ENCODE measurements around the gene FBLIM1.

FBLIM1 gene, protein sequence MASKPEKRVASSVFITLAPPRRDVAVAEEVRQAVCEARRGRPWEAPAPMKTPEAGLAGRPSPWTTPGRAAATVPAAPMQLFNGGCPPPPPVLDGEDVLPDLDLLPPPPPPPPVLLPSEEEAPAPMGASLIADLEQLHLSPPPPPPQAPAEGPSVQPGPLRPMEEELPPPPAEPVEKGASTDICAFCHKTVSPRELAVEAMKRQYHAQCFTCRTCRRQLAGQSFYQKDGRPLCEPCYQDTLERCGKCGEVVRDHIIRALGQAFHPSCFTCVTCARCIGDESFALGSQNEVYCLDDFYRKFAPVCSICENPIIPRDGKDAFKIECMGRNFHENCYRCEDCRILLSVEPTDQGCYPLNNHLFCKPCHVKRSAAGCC

DNA sequence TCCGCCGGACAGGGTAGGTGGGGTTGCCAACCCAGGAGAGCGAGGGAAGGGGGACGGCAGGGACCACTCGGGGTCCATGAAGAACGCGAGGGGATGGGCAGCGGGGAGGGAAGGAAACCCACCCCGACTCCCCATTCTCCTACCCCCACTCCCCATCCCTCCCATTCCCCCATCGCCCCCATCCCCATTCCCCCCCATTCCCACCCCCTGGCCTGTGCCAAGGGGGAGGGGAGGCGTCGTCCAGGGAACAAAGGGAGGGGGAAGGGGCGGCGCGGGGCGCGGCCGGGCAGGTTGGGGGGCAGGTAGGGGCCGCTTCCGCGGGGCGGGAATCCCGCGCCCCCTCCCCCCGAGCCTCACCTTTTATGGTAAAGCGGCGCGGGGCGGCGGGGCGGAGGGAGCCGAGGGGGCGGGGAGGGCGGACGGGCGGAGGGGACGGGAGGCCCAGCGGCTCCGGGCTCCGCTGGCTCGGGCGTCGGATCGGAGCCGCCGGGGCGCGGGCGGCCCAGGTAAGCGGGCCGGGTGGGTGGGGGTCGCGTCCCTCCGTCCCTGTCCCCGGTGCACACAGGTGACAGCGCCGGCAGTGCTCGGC is at the start of gene FBLIM1:
FBLIM1 (plus strand) TSS at position 453 of the 589 bp plus-strand sequence. CDS start 6,189 bp downstream, outside the sequence.
- DNase-seq, result peak; percentile 70

DNA sequence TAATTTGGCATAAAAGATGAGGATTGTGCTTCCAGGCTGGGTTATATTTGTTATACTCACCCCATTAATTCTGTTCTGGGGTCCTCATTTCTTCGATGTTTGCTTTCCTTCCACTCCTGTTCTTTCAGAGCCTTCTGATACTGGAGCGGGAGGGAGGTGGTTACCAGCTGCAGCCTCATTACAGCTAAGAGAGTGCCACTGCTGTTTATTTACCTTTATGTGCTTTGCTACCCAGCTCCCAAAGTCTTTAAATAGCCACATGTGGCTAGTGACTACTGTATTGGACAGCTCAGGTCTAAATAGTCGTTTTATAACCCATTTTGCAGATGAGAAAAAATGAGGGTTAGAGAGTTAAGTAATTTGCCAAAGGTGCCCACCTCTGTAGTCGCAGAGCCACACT is 49.4 kb upstream of the FBLIM1 start:
- DNase-seq, result no peak

DNA sequence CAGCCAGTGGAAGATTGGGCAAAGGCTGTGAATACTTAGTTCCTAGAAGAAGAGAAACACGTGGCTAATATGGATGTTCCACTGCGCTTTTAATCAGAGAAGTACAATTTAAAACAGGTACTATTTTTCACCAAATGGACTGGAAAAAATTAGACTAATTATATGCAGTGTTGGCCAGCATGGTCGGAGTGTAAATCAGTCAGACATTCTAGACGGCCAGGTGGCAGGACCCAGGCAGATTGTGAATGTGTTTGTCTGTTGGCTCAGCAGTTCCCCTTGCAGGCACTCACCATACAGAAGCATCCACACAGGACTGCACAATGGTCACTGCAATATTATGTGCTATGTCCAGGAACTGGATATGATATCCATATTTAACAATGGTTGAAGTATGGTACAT is 46.4 kb upstream of the FBLIM1 start:
- no peak for DNase-seq

DNA sequence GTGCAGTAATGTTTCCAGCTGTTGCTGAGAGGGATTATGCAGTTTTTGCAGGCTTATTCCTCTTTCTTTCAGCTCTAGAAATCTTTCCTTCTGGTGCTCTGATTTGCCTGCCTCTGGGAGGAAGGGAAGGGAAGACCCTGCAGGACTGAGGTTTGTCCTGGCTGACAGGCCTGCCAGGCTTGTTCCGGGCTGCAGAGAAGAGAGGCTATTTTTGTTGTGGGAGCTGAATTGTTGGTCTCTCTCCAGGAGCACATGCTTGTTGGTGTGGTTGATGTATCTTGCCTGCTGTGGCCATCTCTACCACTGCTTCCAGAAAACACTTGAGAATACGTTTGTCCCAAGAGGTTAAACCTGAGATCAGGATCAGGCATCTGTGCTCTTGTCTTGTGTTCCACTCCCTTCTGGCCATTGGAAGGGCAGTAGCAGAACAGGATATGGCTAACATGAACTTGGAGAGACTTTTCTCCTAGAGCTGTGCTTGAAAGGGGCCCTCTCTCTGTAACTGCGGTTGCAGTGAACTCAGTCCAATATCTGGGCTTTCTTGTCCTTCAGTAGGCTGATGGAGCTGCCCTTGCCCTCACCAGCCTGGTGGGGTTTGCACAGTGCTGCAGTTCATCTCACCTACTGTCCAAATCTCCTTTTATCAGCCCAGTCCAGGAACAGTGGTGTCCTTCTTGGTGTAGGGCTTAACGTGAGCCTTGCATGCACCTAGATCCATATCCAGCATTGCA is 44.0 kb upstream of the FBLIM1 start:
- DNase-seq, result no peak

DNA sequence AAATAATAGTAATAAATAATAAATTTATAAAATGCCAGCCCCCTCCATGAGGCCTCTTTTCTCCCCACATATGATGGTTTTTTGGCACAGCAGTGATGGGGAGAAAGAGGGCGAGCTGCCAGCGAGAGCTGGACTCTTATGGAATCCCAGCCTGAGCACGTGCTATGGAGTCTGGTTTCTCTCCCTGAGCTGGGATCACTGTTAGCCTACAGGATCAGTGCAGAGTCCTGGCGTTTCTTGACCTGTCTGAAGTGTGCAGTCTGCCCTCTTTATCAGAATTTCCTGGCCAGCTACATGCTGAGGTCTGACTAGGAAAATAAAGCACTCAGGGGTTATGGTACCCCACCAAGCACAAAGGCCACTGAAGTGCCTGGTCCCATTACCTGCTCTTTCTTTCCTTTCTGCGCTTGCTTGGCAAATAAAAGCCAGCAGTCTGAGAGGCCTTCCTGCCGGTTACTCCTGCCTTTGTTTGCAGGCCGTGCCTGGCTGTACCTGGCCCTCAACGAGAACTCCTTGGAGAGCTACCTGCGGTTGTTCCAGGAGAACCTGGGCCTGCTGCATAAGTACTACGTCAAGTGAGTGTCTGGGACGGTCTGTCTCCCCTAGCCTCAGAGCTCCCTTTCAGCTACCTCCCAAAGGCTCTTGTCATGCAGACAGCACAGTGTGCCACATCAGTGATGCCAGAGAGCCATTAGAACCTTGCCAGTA is 41.0 kb upstream of the FBLIM1 start:
- no peak for DNase-seq

DNA sequence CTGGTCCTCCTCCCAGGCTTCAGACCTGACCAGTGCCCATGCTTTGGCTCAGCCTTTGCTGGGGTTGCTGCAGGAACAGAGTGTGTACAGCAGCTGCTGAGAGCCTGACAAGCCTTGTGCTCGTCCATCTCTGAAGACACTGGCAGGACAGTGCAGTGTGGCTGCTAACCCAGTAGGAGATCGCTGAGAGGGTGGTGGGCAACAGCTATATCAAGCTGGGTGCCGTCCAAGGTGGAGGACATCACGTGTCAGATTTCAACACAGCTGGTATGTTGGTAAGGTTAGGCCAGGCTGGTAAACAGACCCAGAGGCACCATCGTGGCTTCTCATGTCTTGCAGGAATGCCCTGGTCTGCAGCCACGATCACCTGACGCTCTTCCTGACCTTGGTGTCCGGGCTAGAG is 40.4 kb upstream of the FBLIM1 start:
- no peak for DNase-seq

DNA sequence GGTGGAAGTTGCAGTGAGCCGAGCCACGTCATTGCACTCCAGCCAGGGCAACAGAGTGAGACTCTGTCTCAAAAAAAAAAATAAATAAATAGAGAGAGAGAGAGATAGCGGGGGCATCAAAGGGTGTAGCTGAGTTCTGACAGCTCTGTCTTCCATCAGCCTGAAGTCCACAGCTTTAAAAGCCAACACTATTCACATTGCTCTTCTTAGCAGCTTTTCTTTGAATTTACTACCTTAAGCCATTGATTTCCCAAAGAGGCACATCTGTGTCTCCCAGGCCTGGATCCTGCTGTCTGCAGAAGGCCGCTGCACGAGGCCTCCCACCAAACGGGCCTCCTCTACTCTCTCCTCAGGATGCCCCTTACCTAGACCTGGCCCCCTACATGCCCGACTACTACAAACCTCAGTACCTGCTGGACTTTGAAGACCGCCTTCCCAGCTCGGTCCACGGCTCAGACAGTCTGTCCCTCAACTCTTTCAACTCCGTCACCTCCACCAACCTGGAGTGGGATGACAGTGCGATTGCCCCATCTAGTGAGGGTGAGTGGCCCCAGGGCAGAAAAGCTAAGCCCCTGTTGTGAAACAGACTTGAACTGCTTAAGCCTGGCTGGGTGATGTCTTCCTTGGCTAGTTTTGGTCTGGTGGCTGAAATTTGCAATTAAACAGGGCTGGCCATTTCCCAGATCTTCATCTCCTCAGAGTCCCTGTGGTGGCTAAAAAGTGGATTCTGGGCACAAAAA is 39.0 kb upstream of the FBLIM1 start:
- no peak for DNase-seq

DNA sequence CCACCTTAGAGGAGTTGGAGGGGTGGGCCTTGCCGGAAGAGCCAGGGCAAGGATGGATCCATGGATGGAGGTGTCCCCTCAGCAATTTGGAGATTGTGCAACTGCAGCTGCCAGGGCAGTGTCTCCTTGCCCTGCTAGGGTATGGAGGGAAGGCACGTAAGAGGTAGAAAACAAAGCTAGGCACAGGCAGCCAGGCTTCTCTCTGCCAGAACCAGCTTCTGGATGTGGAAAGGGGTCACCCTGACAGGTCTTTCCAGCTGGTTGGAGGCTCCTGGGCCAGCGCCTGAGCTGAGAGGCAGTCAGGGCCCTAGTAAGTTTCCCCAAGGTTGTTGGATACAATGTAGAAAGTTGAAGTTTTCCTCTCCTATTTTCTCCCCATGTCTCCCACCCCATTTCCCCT is 37.7 kb upstream of the FBLIM1 start:
- DNase-seq, result no peak

DNA sequence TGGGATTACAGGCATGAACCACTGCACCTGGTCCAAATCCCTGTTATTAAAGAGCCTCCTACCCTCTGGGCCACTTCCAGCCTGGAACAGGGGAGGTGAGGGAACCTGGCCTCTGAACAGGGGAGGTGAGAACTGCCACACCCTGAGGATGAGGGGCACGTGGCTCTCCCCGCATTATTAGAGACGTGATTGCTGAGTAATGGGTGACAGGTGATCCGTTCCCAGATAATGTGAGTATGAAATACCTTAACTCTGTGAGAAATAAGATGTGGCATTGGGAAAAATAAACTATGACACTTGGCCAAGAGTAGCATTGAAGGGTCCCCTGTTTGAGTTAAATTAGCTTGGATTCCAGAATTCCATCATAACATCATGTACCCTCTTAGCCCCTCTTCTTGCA is 36.2 kb upstream of the FBLIM1 start:
- no peak for DNase-seq

DNA sequence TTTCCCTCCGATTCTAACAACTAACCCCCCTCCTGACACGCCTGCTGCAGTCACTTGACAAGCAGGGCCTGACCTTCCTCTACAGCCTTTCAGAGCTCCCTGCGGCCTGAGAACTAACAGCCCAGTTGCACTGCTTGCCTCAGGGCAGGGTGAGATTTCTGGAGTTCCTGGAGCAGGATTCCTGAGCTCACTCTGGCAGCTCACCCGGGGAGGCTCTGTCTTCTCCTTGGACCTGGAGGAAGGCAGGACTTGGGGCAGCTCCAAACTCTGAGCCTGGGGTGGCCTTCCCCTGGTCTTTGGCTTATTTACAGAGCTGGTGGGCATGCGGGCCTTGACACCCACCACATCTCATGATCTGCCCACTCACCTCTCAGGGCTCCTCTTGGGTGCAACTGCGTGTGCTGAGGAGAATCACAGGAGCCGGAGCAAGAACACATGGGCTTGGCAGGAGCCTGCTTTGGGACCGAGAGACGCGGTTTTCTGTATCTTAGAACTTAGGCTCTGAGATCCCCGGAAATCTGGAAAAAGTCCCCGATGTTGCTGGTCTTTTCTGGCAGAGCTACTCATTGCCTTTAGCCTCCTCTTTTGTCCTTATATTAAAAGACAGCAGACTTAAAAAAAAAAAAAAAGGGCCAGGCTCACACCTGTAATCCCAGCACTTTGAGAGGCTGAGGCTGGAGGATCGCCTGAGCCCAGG is 35.6 kb upstream of the FBLIM1 start:
- no peak for DNase-seq

DNA sequence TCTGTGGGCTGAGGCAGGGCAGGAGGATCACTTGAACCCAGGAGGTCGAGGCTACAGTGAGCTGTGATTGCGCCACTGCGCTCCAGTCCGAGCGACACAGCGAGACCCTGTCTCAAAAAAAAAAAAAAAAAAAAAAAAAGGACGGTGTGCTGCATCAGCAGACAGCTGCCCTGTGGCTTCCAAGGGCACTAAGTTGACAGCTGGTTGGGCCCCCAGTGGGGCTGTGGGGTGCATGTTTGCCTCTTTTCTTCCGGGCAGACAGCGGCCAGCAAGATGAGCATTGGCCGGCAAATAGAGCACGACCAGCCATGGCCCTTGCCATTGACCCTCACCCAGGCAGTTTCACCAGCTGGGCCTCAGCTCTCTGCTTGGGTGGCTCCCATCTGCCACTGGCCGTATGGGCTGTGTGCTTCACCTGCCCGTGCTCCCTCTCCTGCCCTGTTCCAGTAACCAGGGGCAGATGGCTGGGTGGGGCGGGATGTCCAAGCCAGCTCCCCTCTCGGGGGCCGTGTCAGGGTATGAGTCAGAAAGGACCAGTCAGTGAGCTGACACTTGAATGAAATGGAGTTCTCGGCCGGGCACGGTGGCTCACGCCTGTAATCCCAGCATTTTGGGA is 34.9 kb upstream of the FBLIM1 start:
- peak; percentile 14 for DNase-seq

DNA sequence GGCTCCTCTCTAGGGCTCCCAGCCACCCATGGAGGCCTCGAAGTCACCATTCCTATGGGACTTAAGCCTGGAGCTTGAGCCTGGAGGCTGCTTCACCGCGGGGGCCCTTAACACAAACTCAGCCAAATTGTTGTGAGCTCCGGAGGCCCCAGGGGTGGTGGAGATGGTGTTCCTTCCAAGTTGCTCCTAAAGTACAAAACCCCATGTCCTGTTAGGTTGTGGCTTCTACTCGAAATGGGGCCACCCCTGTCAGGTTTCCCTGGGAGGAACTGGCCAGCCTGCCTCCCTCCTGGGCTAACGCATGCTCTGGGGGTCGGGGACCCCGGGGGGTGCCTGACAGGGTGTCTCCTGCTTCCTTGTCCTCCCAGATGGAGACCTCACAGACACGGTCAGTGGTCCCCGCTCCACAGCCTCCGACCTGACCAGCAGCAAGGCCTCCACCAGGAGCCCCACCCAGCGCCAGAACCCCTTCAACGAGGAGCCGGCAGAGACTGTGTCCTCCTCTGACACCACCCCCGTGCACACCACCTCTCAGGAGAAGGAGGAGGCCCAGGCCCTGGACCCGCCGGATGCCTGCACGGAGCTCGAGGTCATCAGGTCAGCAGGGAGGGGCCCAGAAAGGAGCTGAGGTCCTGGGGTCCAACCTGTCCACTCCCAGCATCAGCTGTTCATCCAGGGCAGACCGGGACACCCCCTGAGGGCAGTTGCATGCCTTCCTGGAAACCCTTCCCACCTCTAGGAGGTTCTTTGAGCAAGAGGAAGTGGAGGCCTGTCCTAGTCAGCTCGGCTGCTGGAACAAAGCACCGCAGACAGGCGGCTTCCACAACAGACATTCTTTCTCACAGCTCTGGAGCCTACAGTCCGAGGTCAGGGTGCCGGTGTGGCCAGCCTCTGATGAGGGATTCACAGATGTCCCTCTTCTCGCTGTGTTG is 33.4 kb upstream of the FBLIM1 start:
- DNase-seq, result no peak

DNA sequence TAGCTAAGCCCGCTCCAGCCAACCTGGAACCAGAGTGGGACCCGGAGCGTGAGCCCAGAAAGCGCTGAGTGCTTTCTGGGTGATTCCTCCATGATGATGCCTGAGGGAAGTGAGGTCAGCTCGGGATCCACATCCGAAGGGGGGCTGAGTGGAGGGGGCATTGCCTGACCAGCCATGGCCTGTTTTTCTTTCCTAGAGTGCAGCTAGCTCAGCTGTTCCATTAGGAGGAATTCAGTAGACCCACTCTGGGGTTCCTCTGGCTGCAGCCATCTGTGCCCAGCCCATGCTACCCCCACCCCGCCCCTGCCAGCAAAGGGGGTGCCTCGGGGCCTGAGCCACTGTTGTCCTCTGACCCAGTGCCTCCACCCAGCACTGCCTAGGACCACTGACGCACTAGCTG is 32.1 kb upstream of the FBLIM1 start:
- no peak for DNase-seq

DNA sequence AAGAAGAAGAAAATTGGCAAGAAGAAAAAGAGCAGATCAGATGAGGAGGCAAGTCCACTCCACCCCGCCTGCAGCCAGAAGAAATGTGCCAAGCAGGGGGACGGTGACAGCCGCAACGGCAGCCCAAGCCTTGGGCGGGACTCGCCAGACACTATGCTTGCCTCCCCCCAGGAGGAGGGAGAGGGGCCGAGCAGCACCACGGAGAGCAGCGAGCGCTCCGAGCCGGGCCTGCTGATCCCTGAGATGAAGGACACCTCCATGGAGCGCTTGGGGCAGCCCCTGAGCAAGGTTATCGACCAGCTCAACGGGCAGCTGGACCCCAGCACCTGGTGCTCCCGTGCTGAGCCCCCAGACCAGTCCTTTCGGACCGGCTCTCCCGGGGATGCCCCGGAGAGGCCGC is 31.6 kb upstream of the FBLIM1 start:
- DNase-seq, result no peak

DNA sequence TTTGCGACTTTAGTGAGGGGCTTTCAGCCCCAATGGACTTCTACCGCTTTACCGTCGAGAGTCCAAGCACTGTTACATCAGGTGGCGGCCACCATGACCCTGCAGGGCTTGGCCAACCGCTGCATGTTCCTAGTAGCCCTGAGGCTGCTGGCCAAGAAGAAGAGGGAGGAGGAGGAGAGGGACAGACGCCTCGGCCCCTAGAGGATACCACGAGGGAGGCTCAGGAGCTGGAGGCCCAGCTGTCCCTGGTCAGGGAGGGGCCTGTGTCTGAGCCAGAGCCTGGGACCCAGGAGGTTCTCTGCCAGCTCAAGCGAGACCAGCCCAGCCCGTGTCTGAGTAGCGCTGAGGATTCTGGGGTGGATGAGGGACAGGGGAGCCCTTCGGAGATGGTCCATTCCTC is 31.2 kb upstream of the FBLIM1 start:
- no peak for DNase-seq

DNA sequence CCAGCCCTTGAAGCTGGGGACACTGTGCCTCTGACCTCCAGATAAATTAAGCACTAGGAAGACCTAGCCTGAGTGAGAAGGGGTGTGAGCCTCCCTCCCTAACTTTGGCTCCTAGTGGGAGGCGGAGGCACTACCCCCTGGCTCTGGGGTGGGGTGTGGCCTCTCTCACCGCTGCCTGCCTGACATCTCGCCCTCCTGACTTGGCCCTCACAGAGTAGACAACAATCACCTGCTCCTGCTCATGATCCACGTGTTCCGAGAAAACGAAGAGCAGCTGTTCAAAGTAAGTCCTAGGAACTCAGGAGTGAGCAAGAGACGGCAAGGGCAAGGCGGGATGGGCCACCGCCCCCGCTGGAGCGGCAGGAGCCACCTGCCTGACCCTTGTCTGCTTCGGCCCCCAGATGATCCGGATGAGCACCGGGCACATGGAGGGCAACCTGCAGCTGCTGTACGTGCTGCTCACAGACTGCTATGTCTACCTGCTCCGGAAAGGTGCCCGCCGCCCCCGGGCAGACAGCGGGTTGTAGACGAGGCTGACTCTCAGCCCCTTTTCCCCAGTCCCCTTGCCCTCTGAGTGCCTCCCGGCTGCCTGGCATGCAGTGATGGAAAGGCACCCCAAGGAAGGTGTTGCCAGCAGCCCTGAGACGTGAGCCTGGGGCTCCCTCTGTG is 30.6 kb upstream of the FBLIM1 start:
- DNase-seq, result no peak

DNA sequence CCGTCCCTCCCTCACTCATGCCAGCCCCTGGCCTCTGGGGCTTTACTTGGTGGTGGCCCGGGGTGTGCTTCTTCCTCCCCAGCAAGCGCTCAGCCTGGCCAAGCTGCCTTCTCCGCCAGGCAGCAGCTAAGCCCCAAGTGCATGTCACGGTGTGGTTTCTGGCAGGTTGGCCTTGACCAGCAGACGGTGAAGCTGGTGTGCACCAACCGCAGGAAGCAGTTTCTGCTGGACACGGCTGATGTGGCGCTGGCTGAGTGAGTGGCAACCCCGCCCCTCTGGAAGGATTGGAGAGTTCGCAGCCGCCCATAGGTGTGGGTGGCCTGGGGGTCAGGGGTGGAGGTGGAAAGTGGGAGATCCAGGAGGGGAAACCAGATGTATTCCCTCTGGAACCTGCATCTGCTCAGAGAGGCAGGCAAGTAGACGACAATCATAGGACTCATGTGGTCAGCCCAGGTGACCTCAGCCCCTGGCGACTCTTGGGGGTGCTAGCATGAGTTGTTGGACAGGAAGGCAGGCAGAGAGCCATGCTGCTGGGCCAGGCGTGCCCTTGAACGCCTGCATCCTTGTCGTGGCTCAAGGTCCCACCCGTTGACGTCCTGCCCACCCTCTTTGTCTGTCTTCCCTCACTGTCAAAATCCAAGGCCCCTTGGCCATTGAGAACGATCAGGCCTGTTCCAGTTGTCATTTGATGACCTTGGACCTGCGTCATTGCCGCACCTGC is 29.5 kb upstream of the FBLIM1 start:
- no peak for DNase-seq

DNA sequence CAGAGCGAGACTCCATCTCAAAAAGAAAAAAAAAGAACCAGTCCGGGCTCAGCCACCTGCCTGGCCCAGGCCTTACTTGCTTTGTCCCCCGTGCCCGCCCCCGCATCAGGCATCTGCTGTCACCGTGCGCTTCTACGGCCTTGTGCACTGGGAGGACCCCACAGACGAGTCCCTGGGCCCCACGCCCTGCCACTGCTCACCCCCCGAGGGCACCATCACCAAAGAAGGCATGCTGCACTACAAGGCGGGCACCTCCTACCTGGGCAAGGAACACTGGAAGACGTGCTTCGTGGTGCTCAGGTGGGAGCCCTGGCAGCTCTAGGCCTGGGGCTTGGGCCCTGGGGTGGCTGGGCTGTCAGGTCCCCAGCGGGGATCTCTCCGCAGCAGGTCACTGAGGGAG is 28.2 kb upstream of the FBLIM1 start:
- no peak for DNase-seq

DNA sequence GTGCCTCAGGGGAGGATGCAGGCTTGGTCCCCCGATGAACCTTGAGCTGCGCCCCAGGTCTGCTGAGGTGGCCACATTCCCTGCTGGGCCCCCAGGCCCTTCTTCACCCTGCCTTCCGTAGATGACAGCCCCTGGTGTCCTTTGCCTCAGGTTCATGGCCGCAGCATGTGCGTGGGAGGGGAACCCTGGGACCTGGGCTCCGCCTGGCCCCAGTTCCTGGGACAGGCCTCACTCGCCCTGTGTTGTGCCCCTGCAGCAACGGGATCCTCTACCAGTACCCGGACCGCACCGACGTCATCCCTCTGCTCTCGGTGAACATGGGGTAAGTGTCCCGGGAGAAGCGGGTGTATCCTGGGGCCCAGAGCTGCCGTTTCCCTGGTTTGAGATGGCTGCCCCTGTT is 27.7 kb upstream of the FBLIM1 start:
- no peak for DNase-seq

Data from DMS53 (cell line).